Suprapubic skin (tissue), 4 donors: Measurements from ENCODE around the gene HDGFL2.

Experiments used
- CTCF ChIP-seq, 2 donors: fragments of 200-600 bp in 1 of 2; fragments of 450-650 bp in 1 of 2; sonication (generic) in 1 of 2; IDR thresholded peaks; one replicate each; pipeline ENCODE4 v1.5.1; 2016 to 2019; ENCODE audit warnings: antibody characterized with exemption in 2 of 2, mild to moderate bottlenecking in 1 of 2, moderate library complexity in 1 of 2
- EP300 ChIP-seq: sonication (generic); formaldehyde crosslinking; IDR thresholded peaks from one replicate; pipeline ENCODE4 v1.6.1; 2017; ENCODE audit warnings: antibody characterized with exemption
- POLR2A ChIP-seq, 2 donors: fragments of 450-650 bp; IDR thresholded peaks; one replicate each; pipeline ENCODE4 v1.6.1; 2017; ENCODE audit warnings: antibody characterized with exemption in 2 of 2, mild to moderate bottlenecking in 2 of 2, moderate library complexity in 2 of 2
- POLR2AphosphoS5 ChIP-seq, 3 donors: sonication (generic); formaldehyde crosslinking; IDR thresholded peaks; one replicate each; pipeline ENCODE4 v1.6.1; 2017; ENCODE audit warnings: antibody characterized with exemption in 3 of 3

GRCh38 chr19:4519521-4520277 lies 47.6 kb downstream of the HDGFL2 start:
- TF ChIP-seq POLR2A (IDR thresholded peaks at IDR 0.05): no peak
- no peak for TF ChIP-seq CTCF (IDR thresholded peaks at IDR 0.05)
- TF ChIP-seq POLR2AphosphoS5 (IDR thresholded peaks at IDR 0.05): no peak
- TF ChIP-seq EP300: no peak
